Coronary artery (tissue), 2 donors: ENCODE measurements around the gene MCM5.

ENCODE experiments used
- DNase-seq: peaks from one replicate; pipeline ENCODE4 v3.0.0-alpha.2; 2017; ENCODE audit warnings: low spot score
- H3K27ac ChIP-seq, 2 donors: fragments of 200-600 bp; sonication (generic); one replicate each; pipeline ENCODE4 v1.5.1; 2016 to 2019
- H3K4me3 ChIP-seq: fragments of 200-600 bp; sonication (generic); 2 replicates; pipeline ENCODE4 v1.5.1; 2016; ENCODE audit warnings: mild to moderate bottlenecking, moderate library complexity
- CTCF ChIP-seq: fragments of 200-600 bp; sonication (generic); IDR thresholded peaks from one replicate; pipeline ENCODE4 v1.5.1; 2019; ENCODE audit warnings: antibody characterized with exemption

Gene MCM5

GRCh38 chr22:35439365-35439717, 39.4 kb downstream of the MCM5 start:
- H3K27ac ChIP-seq = no peak overlapping the region
- TF ChIP-seq CTCF = no peak
- DNase-seq = no peak

GRCh38 chr22:35440129-35440528, 40.2 kb downstream of the MCM5 start:
- TF ChIP-seq CTCF = no peak
- H3K4me3 ChIP-seq = no peak overlapping the region
- no peak for DNase-seq
- H3K27ac ChIP-seq = no peak overlapping the region

More at GRCh38 chr22:35439365-35439717, 39.4 kb downstream of the MCM5 start:
- H3K4me3 ChIP-seq = no peak overlapping the region

- Histone ChIP-seq H3K4me3 (no peak overlapping the region), H3K27ac (no peak overlapping the region)
- no peak for DNase-seq
- no peak for TF ChIP-seq CTCF
These were observed 41.7 kb downstream of the MCM5 start for GRCh38 chr22:35441489-35442100.

- H3K27ac ChIP-seq = no peak overlapping the region
- no peak for TF ChIP-seq CTCF
These were observed 42.5 kb downstream of the MCM5 start for GRCh38 chr22:35442471-35442870.

GRCh38 chr22:35443338-35443737, 43.4 kb downstream of the MCM5 start:
- TF ChIP-seq CTCF = no peak
- DNase-seq = no peak
- no peak overlapping the region for H3K27ac ChIP-seq
- H3K4me3 ChIP-seq = no peak overlapping the region

More at GRCh38 chr22:35442471-35442870, 42.5 kb downstream of the MCM5 start:
- DNase-seq = no peak
- no peak overlapping the region for H3K4me3 ChIP-seq

- DNase-seq = no peak
- H3K27ac ChIP-seq = no peak overlapping the region
- H3K4me3 ChIP-seq = no peak overlapping the region
- TF ChIP-seq CTCF = no peak
These were observed 44.1 kb downstream of the MCM5 start for GRCh38 chr22:35443790-35444684.
